B cell (primary cell): ENCODE measurements around the gene ICAM5. TPM values are rescaled to one million over a fixed set of nuclear protein-coding genes. Genes with fewer than 3 reads are reported as not detected.
A peak's percentile ranks its signal among the peaks of the same experiment; 100 is the strongest.

Source experiments
- ATAC-seq: fragments of 200-7000 bp; cut with Tn5 transposase; one replicate; pipeline ENCODE4 v1.10.0; 2021; ENCODE audit warnings: low read depth, mild to moderate bottlenecking, moderate number of reproducible peaks, moderate library complexity
- CTCF ChIA-PET: fragments of 350-600 bp; sonication (Branson Sonifier 250); formaldehyde crosslinking; loops from one replicate; lab custom pipeline; 2021; ENCODE audit warnings: antibody characterized with exemption, inconsistent platforms; lab: Charles Lee
- POLR2A ChIA-PET: fragments of 350-600 bp; sonication (Branson Sonifier 250); formaldehyde crosslinking; loops from one replicate; lab custom pipeline; 2021; ENCODE audit warnings: antibody characterized with exemption; lab: Charles Lee
- DNase-seq: peaks from one replicate; pipeline ENCODE4 v3.0.0; 2013
- H2AFZ ChIP-seq: 2 replicates; pipeline ENCODE4 v1.6.1; 2012; ENCODE audit warnings: mild to moderate bottlenecking, low read depth, low read length; ENCODE audit not compliant: insufficient read depth, poor library complexity, severe bottlenecking
- H3K27ac ChIP-seq, 2 donors: 1 replicate in 1 of 2; 2 replicates in 1 of 2; pipeline ENCODE4 v1.5.1; 2012 to 2013; ENCODE audit warnings: low read length in 2 of 2, mild to moderate bottlenecking in 2 of 2, moderate library complexity in 1 of 2
- H3K27me3 ChIP-seq, 4 experiments: fragments of 200-600 bp in 1 of 4; sonication (generic) in 1 of 4; replicated peaks in 1 of 4; 1 replicate in 2 of 4; 2 replicates in 2 of 4; pipeline versions ENCODE4 v1.6.1 to v1.7.0; 2013 to 2016; ENCODE audit warnings: low read length in 3 of 4, mild to moderate bottlenecking in 2 of 4, mixed read lengths in 1 of 4, moderate library complexity in 1 of 4; ENCODE audit not compliant: insufficient read depth in 4 of 4, control insufficient read depth in 3 of 4; ENCODE audit errors: control extremely low read depth in 1 of 4
- H3K36me3 ChIP-seq, 2 experiments: replicated peaks in 1 of 2; 1 replicate in 1 of 2; 2 replicates in 1 of 2; pipeline versions ENCODE4 v1.6.1 to v1.7.1; 2013; ENCODE audit warnings: low read length in 1 of 2; ENCODE audit not compliant: insufficient read depth in 2 of 2, control insufficient read depth in 1 of 2; ENCODE audit errors: control extremely low read depth in 1 of 2, extremely low read depth in 1 of 2
- H3K4me1 ChIP-seq, 2 donors: fragments of 200-600 bp in 1 of 2; sonication (generic) in 1 of 2; 1 replicate in 1 of 2; 2 replicates in 1 of 2; pipeline versions ENCODE4 v1.5.1 to v1.6.1; 2013 to 2017; ENCODE audit warnings: low read length in 2 of 2; ENCODE audit not compliant: control insufficient read depth in 2 of 2, insufficient read depth in 2 of 2
- H3K4me2 ChIP-seq: replicated peaks from 2 replicates; pipeline ENCODE3; 2012; ENCODE audit warnings: mild to moderate bottlenecking, low read depth, low read length; ENCODE audit not compliant: poor library complexity, severe bottlenecking
- H3K4me3 ChIP-seq, 5 experiments: fragments of 200-600 bp in 1 of 5; sonication (generic) in 1 of 5; 1 replicate in 3 of 5; 2 replicates in 2 of 5; pipeline versions ENCODE4 v1.5.1 to v1.7.0; 2011 to 2016; ENCODE audit warnings: low read length in 4 of 5, mild to moderate bottlenecking in 4 of 5, low read depth in 2 of 5, control low read depth in 1 of 5, moderate library complexity in 1 of 5; ENCODE audit not compliant: insufficient read depth in 1 of 5; ENCODE audit errors: control extremely low read depth in 1 of 5, extremely low read depth in 1 of 5
- H3K79me2 ChIP-seq: fragments of 200-600 bp; sonication (generic); one replicate; pipeline ENCODE4 v1.6.0; 2016; ENCODE audit warnings: low read length; ENCODE audit not compliant: control insufficient read depth, insufficient read depth
- H3K9ac ChIP-seq: fragments of 200-600 bp; sonication (generic); 2 replicates; pipeline ENCODE4 v1.6.1; 2017; ENCODE audit warnings: mild to moderate bottlenecking, low read length, moderate library complexity
- H3K9me3 ChIP-seq, 3 donors: one replicate each; pipeline versions ENCODE4 v1.6.1 to v1.7.1; 2013; ENCODE audit warnings: low read length in 2 of 3; ENCODE audit not compliant: control insufficient read depth in 2 of 3, insufficient read depth in 1 of 3; ENCODE audit errors: control extremely low read depth in 1 of 3
- H4K20me1 ChIP-seq: 2 replicates; pipeline ENCODE4 v1.6.0; 2012; ENCODE audit warnings: mild to moderate bottlenecking, low read length; ENCODE audit not compliant: insufficient read depth, control insufficient read depth, poor library complexity, severe bottlenecking
- H3K27ac Mint-ChIP-seq: one replicate; pipeline ENCODE4 v1.8.0; 2021; ENCODE audit warnings: mixed read lengths
- H3K27me3 Mint-ChIP-seq: one replicate; pipeline ENCODE4 v1.8.0; 2021; ENCODE audit warnings: mixed read lengths
- H3K4me1 Mint-ChIP-seq: one replicate; pipeline ENCODE4 v1.8.0; 2021; ENCODE audit warnings: mixed read lengths
- H3K4me3 Mint-ChIP-seq: one replicate; pipeline ENCODE4 v1.8.0; 2021; ENCODE audit warnings: mixed read lengths
- H3K9me3 Mint-ChIP-seq: one replicate; pipeline ENCODE4 v1.8.0; 2022; ENCODE audit warnings: mixed read lengths; ENCODE audit not compliant: insufficient read depth
- CTCF ChIP-seq: fragments of 200-600 bp; IDR thresholded peaks from one replicate; pipeline ENCODE4 v1.8.0; 2022; ENCODE audit warnings: antibody characterized with exemption, mild to moderate bottlenecking
- EZH2 ChIP-seq: IDR thresholded peaks from 2 replicates; pipeline ENCODE4 v1.6.1; 2012; ENCODE audit warnings: borderline replicate concordance, low read depth, mild to moderate bottlenecking, moderate library complexity, low read length; ENCODE audit not compliant: insufficient read depth, poor library complexity, severe bottlenecking
- WGBS: methylation state at CpG from one replicate; pipeline ENCODE4 v1.1.5; 2013; ENCODE audit warnings: missing lambda C conversion rate; ENCODE audit not compliant: insufficient coverage; 5-methylcytosine and 5-hydroxymethylcytosine counted together
- intact Hi-C: fragments of 100-400 bp; cut with micrococcal nuclease; formaldehyde crosslinking; loops from one replicate; pipeline ENCODE4 v1.10.0; 2022
- polyA plus RNA-seq: library from polyadenylated mRNA; depleted of rRNA; stranded (reverse); fragments of >200 nt; gene quantifications from 2 replicates; pipeline ENCODE4 v1.2.3, GENCODE V29; 2012
- total RNA-seq, 2 donors: library from RNA; stranded (reverse); fragments of 120-200 nt in 1 of 2; gene quantifications; 1 replicate in 1 of 2; 2 replicates in 1 of 2; pipeline versions ENCODE4 v1.2.3 to v1.2.4, GENCODE V29; 2013 to 2022

ICAM5 gene
- total and polyA plus RNA-seq, 2 donors (not counting 1 experiment from before 2014, with no cell fraction given) = 0.54 TPM; not detected in 1

- Mint-ChIP-seq H3K9me3 (no peaks in the 10 kb centered on the region), H3K4me1 (peaks cover 29% of the 10 kb centered on the region), H3K27ac (peak overlapping the region; percentile 97), H3K27me3 (no peaks in the 10 kb centered on the region), H3K4me3 (peak overlapping the region; percentile 97)
- no peak for DNase-seq
- 71% methylated on average over 44 of the region's 44 CpGs for WGBS
- Histone ChIP-seq H3K9me3 (peaks cover 0 to 15% (median 0%) of the 10 kb centered on the region in 3 donors), H2AFZ (peak overlapping the region; percentile 95), H3K4me1 (peaks cover 20 to 32% of the 10 kb centered on the region in 2 donors), H3K4me3 (peak overlapping the region; percentile 43 to 94 (median 83)), H3K27me3 (no peaks in the 10 kb centered on the region), H3K36me3 (peaks cover 0 to 41% of the 10 kb centered on the region in 2 experiments), H3K27ac (peak overlapping the region; percentile 60 to 91), H3K4me2 (peak overlapping the region; percentile 86), H3K79me2 (peaks cover 93% of the 10 kb centered on the region), H4K20me1 (peaks cover 58% of the 10 kb centered on the region), H3K9ac (peak overlapping the region; percentile 88)
- POLR2A ChIA-PET = interaction anchor here (0.6 to 2.2 kb wide), 16 partner anchors 11 to 1248 kb away, joined by 3 to 13 read pairs (median 4); partner anchors contain the start of genes ICAM1, TMED1 and TYK2
- CTCF ChIA-PET = interaction anchor here (0.9 to 4.3 kb wide), 4 partner anchors 46 to 64 kb away, joined by 3 to 14 read pairs (median 6); partner anchors contain the start of gene ICAM1
- intact Hi-C loops = loop anchor here (1.0 to 5.0 kb wide), 4 partner anchors 18 to 318 kb away; partner anchors contain the start of genes FDX2, ILF3 and TYK2
- TF ChIP-seq CTCF (no peak), EZH2 (no peak)
- ATAC-seq = no peak
These were observed 44.2 kb downstream of the ICAM5 start for GRCh38 chr19:10333758-10334587.
